ENCODE results near the gene CTNNA3.

DNA sequence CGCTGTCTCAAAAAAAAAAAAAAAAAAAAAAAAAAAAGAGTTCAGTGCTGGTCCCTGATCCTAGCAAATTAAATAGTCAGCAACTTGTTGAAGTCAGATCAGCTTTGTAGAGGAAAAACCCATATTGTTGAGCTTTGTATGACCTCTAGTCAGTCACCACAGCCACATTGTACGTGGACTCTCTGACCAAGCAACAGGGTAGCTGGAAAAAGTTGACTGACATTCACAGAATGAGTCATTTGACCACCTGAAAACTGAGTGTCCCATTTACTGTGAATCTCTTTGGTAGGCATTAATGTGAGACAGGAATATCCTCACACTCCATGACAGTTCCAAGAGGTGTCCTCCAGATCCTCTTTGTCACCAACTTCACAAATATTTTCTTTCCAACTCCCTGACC, 399.1 kb downstream of the CTNNA3 start:
- TF ChIP-seq CTCF (conservative IDR thresholded peaks at IDR 0.05 in 1 of 2, IDR thresholded peaks at IDR 0.05 in 1 of 2; ENCODE audit: low read depth in 1 of 2, low read length in 2 of 2) (no peak), EZH2 (IDR thresholded peaks at IDR 0.05; ENCODE audit: low read length, missing control alignments) (no peak)
